GM18868 (cell line): Measurements from ENCODE around the gene BMP8A.
"Not testable (repeated sequence)": the region's sequence is repeated elsewhere in the genome, so short reads cannot be mapped to it uniquely, and the experiment has no call there.

Source experiments
- ATAC-seq: cut with Tn5 transposase; IDR thresholded peaks from one replicate; pipeline ENCODE4 v1.9.1; 2021; ENCODE audit warnings: mild to moderate bottlenecking, moderate library complexity; ENCODE audit not compliant: unreplicated experiment

Gene BMP8A

GRCh38 chr1:39481289-39481688 is 10.1 kb upstream of the BMP8A start:
- ATAC-seq = no peak

DNA sequence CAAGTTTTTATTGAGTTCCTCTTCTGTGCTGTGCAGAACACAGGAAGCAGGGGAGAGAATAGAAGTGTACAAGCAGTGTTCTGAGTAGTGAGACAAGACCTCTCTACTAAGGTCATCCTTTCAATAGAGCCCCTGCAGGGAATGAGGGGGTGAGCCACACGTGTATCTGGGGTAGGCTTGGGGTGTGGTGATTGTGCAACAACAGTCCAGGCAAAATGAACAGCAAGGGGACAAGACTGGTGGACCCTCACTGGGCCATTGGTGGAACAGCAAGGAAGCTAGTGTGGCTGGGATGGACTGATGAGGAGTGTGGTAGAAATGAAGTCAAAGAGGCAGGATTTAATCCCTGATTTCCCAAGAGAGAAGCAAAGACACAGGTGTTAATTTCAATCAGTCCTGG is 8.2 kb upstream of the BMP8A start:
- no peak for ATAC-seq

DNA sequence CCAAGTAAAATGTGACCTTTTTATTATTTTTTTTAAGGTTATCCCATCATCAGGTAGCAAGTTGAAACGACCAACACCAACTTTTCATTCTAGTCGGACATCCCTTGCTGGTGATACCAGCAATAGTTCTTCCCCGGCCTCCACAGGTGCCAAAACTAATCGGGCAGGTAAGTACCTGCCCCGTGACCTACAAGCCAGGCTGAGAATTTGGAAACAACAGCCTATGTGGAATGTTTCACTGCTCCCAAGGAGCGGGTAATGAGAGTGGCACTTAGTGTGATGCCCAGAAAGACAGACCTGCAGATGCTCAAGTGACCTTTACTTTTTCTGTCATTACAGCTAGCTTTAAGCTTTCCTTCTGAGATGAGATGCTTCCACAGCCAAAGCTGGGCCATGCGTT is 6.9 kb upstream of the BMP8A start:
- no peak for ATAC-seq

DNA sequence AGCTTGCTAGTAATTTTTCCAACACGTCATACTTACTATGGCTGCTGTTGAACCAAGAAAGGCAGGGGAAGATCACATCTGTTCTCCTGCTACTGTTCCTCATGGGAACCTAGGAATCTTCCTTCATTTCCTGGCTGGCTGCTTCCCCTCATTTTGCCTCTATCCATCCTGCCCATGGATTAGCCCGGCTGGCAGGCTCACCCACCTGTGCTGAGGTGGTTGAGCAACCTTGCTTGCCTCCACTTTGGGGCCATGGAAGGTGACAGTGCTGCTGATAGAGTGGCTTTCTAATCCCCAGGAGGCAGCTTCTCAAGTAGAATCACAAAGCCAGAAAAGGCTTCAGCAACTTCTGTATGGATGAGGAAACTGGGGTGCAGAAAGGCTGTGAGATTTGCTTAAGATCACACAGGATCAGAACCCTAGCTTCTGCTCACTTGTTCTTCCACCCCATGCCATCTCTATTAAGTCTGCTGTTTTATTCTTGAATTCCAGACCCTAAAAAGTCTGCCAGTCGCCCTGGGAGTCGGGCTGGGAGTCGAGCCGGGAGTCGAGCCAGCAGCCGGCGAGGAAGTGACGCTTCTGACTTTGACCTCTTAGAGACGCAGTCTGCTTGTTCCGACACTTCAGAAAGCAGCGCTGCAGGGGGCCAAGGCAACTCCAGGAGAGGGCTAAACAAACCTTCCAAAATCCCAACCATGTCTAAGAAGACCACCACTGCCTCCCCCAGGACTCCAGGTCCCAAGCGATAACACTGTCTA is 6.2 kb upstream of the BMP8A start:
- no peak for ATAC-seq

GRCh38 chr1:39488012-39488545 is 3.4 kb upstream of the BMP8A start:
- ATAC-seq = no peak

DNA sequence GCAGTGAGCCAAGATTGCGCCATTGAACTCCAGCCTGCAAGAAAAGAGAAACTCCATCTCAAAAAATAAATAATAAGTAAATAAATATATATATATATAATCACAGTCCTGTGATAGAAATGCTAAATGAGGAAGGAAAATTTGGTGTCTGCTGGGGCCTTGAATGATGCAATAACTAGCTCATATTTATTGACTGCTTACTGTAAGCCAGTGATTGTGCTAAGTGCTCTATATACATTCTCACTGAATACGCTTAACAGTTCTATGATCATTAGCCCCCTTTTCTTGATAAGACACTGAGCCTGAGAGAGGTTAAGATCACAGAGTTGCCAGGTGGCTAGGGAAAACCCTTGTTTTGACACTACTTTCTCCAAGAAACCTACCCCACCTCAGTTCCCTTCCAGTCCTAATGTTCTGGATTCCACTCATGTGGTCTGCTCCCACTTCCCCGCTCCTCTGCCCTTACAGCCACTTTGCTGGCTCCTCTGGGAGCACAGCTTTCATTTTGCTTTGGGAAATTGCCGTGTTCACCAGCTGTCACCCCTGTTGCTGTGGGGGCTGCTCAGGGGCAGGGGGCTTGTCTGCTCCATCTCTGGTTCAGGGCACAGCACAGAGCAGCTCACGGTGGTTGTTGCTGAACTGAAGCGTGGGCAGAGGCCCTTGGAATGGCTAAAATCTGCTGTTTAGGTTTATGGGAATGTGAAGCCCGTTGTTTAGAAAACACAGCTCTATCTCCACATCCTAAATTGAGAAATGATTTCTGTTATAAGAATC is 2.5 kb upstream of the BMP8A start:
- ATAC-seq = no peak

GRCh38 chr1:39489567-39490239 is 1.7 kb upstream of the BMP8A start:
- no peak for ATAC-seq

GRCh38 chr1:39490596-39491145 is 765 bp upstream of the BMP8A start:
- ATAC-seq = peak; percentile 21

DNA sequence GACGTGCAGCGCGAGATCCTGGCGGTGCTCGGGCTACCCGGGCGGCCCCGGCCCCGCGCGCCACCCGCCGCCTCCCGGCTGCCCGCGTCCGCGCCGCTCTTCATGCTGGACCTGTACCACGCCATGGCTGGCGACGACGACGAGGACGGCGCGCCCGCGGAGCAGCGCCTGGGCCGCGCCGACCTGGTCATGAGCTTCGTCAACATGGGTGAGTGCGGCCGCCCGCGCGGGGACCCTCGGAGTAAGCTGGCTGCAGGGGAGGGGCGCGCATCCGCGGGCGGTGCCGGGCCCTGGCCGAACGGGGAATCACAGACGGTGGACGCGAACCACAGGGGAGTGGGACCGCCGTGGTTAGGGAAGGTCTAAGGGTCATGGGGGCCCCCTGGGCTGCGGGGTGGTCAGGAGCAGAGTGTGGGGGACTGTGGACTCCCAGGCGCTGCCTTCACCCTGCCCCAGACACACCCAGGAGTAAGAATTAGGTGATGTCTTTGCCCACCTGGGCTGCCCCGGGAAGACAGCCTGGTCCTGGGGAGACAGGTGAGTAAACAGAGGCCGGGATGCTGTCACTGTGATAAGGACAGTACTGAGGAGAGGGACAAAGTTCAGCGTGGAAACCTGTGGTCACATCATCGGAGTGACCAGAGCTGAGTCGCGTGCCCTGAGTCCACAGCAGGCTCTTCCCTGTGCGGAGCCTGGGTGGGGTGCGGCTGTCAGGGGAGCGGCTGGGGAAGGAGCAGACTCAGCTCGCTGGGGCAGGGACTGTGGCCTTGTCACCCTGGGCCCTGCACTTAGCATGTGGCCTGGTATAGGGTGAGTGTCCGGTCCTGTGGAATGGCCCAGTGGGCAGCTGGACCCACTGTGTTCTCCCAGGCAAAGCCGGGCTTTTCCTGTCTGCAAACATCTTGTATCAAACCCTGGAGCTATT is 944 bp downstream of the BMP8A start:
- ATAC-seq = not testable (repeated sequence)

GRCh38 chr1:39493043-39493810 is 1.8 kb downstream of the BMP8A start:
- ATAC-seq = not testable (repeated sequence)

DNA sequence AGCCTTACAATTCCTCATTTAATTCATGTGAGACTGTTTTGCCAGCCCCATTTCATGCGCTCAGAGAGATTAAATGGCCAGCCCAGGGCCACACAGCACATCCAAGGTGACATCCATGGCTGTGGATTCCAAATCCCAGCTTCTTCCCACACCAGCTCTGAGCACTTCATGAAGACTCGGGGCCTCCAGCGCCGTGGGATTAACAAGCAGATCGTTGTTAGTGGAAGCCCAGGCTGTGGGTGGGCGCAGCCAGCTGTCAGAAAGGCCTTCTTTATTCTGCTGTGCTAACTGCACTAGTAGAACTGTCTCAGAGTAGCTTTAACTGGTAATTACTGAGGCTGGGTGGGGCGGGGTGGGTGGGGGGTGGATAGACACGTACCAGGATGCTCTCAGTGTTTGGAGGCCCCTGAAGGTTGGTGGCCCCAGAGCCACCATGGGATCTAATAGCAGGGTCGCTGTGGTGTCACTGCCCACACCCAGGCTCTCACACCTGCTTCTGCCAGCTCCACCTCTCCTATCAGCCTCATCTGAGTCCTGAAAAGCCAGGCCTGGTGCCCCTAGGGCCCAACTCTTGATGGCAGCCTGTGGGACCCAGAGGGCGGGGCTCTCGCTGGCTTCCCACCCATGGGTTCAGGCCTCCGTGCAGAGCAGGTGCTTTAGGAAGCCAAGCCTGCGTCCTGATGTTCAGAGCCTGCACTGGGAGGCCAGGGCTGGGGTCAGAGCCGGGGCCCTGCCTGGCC is 3.4 kb downstream of the BMP8A start:
- no peak for ATAC-seq

- ATAC-seq = not testable (repeated sequence)
Measured at GRCh38 chr1:39496520-39496919, 5.1 kb downstream of the BMP8A start.

DNA sequence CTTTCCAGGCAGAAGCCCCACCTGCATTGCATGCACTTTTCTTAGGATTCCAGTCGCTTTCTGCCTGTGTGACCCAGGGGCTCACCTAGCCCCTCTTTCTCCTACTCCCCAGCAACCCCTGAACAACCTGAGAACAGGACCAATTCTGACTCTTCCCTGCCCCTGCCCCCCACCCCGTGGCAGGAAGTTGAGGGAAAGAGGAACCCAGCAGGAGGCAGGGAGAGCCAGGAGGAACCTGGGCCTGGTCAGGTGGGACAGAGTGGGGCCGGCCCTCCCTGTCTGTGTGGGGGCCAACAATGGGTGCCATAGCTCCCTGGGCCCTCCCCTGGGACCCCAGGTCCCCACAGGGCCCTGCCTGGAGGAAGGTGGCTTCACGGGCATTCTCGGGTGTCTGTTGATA is 6.1 kb downstream of the BMP8A start:
- no peak for ATAC-seq

GRCh38 chr1:39498096-39498710 is 6.8 kb downstream of the BMP8A start:
- not testable (repeated sequence) for ATAC-seq

DNA sequence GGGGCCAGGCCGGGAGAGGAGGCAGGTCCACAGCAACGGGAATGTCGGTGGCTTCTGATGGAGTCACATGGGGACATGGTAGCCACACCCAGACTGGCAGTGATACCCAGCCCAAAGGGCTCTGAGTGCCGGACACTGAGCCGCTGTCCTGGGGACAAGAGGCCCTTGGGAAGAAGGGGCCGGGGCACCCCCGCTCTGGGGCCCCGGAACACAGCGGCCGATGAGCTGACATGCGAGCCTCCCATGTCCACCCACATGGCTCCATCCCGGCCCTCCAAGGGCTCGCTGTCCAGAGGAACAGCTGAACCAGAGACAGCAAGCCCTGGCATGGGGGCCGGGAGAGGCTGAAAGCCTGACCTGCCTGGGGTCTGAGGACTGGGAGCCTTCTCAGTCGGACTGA is 7.4 kb downstream of the BMP8A start:
- ATAC-seq = not testable (repeated sequence)

GRCh38 chr1:39499668-39500067 is 8.2 kb downstream of the BMP8A start:
- no peak for ATAC-seq

DNA sequence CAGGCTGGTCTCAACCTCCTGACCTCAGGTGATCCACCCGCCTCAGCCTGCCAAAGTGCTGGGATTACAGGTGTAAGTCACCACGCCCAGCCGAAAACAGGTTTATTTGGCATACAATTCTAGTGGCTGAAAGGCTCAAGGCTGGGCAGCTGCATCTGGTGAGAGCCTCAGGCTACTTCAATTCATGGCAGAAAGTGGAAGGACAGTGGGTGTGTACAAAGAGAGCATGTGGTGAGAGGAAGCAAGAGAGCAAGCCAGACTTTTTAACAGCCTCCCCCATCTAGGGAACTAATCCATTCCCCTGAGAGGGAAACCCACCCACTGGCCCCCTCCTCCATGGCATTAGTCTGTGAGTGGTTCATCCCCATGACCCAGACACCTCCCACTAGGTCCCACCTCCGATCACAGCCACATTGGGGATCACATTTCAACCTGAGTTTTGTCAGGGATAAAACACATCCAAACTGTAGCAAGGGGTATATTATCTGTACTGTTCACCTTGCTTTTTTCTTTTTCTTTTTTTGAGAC is 9.5 kb downstream of the BMP8A start:
- ATAC-seq = no peak

- no peak for ATAC-seq
Measured at GRCh38 chr1:39501666-39502065, 10.2 kb downstream of the BMP8A start.
